ENCODE results near the gene SLC12A4.

GRCh38 chr16:67971111-67971510, 2.7 kb upstream of the SLC12A4 start:
- TF ChIP-seq CTCF (IDR thresholded peaks at IDR 0.05) (no peak), POLR2A (IDR thresholded peaks at IDR 0.05) (no peak)
